GM12875 (cell line): ENCODE data around the gene LRRC8C.

Experiments
- H3K4me3 ChIP-seq: one replicate; pipeline ENCODE4 v1.5.1; 2011; ENCODE audit warnings: low read depth, low read length, control low read depth
- CTCF ChIP-seq: IDR thresholded peaks from 2 replicates; pipeline ENCODE4 v1.5.1; 2011; ENCODE audit warnings: low read depth, mild to moderate bottlenecking, control low read depth, inconsistent platforms, low read length, moderate library complexity, borderline replicate concordance; ENCODE audit not compliant: insufficient read depth

LRRC8C gene

GRCh38 chr1:89646259-89646658 is 13.3 kb downstream of the LRRC8C start:
- no peak for TF ChIP-seq CTCF
- no peak overlapping the region for H3K4me3 ChIP-seq

GRCh38 chr1:89649783-89650182 is 16.9 kb downstream of the LRRC8C start:
- no peak for TF ChIP-seq CTCF
- H3K4me3 ChIP-seq, result no peak overlapping the region

DNA sequence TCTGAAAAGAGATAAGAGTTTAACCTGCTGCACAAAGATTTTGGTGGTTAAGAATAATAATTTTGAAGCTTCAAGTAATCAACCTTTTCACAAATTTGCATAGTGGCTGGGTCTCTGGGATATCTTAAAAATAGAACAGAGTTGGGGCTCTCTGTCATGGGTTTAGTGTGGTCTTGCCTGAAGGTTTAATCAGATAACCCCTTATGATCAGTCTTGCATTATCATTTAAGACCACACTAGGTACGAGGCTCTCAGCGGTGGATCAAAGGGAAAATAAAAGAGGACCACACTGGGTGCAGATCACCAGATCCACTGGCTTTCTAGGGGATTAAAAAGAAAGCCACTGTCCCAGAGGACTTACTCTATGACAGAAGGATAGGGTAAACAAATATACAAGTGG is 19.5 kb downstream of the LRRC8C start:
- TF ChIP-seq CTCF, result no peak
- H3K4me3 ChIP-seq, result no peak overlapping the region

DNA sequence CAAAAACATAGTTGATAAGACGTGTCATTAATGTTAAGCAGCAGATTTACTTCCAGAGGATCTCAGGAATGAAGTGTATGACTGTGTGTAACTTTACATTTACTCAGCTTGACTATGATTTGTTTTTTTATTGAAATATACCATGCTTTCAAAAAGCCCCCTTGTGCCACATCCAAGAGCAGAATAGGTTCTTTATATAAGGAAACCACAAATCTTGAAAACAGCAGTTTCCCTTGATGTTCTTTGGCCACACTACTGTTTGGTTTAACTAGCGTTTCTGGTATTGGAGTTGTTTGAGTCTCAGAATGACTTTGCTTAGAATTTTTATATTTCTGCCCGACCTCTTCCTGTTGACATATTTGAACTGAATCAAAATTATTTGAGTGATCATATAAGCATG is 25.0 kb downstream of the LRRC8C start:
- no peak overlapping the region for H3K4me3 ChIP-seq
- TF ChIP-seq CTCF, result no peak

DNA sequence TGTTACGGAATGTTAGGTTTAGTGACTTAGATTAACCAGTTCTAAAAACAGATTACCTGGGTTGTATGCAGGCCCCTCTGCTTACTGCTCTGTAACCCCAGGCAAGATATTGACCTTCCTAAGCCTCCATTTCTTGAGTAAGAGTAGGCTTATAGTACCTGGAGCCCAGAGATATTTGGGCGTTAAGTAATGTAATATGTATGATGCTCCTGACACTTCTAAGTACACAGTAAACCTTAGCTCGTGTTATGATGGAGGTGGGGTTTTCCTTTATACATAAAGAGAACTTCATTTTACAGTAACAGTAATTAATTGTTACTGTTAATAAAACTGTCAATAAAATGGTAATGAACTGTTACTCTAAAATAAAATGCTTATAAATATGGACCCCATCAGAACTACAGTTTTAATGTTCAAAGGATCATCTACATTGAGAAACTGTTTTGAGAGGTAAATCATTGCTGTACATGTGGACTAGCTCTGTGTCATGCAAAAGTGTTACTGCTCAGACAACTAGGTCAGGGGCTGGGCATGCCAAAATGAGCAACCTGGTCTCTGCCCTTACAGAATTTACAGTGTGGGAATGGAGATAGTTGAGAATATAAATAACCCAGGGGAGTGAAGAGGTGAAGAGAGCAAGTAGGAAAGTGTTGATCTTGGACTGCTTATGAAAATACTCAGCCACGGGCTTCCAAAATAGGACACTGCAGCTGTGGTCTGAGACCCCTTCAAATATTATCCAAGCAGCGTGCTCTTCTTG is 26.6 kb downstream of the LRRC8C start:
- TF ChIP-seq CTCF, result no peak
- H3K4me3 ChIP-seq, result no peak overlapping the region

DNA sequence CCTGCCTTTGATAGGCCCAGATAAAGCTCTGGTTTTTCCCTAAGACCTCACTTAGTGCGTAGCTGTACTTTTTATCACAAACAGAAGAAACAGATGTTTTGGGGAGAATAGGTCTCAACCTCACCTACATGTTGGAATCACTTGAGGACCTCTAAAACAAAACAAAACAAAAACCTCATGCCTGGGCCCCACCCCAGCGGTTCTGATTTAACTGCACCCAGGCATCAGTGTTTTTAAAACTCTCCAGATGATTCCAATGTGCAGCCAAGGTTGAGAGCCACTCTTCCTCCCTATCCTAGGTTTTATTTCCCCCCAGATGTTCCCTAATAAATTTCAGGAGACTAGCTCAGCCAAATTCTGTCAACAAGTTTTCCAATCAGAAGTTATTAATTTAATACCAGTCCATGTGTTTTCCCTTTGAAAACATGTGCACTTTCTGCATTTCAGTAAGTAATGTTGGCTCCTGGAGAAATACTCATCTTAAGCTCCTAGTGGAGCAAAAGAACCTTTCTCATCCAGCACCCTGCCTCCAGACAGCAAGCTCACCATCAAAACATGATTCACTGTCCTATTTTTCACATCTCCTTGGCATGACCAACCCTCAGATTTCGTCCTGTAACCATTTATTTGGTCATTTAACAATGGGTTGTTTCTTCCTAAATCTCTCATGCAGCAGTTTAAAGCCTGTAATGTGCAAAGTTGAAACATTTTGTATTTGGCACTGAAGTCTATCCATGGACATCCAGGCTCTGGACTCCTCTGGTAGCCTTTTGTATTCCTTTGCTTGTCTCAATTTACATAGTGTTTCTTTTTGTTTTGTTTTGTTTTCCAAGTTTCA is 27.5 kb downstream of the LRRC8C start:
- H3K4me3 ChIP-seq, result no peak overlapping the region
- no peak for TF ChIP-seq CTCF
